Measurements from ENCODE around the gene CDC73.

Gene CDC73

DNA sequence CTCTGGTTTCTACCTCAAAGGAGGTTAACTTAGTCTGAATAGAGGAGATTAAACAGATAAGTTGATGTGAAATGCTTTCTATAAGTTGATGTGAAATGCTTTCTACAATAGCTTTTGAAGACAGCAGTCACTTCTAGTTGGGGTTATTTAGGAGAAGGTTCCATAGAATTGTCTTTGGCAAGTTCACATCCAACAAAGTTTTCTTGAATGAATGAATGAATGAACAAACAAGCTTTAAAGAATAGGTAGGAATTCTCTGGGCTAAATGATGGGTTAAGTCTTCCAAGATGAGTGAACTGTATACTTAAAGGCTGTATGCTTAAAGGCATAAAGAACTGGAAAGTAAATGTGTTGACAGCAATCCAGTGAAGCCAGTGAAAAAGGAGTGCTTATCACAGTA is 1.9 kb downstream of the CDC73 start:
- TF ChIP-seq POLR2A (IDR thresholded peaks at IDR 0.05; ENCODE audit: low read depth, low read length) = no peak
- DNase-seq (ENCODE audit: insufficient read length, low spot score) = no peak
- no peak for FAIRE-seq

GRCh38 chr1:193125369-193125768 is 3.5 kb downstream of the CDC73 start:
- no peak for DNase-seq (ENCODE audit: insufficient read length, low spot score)
- FAIRE-seq = no peak
- TF ChIP-seq POLR2A (IDR thresholded peaks at IDR 0.05; ENCODE audit: low read depth, low read length) = no peak

DNA sequence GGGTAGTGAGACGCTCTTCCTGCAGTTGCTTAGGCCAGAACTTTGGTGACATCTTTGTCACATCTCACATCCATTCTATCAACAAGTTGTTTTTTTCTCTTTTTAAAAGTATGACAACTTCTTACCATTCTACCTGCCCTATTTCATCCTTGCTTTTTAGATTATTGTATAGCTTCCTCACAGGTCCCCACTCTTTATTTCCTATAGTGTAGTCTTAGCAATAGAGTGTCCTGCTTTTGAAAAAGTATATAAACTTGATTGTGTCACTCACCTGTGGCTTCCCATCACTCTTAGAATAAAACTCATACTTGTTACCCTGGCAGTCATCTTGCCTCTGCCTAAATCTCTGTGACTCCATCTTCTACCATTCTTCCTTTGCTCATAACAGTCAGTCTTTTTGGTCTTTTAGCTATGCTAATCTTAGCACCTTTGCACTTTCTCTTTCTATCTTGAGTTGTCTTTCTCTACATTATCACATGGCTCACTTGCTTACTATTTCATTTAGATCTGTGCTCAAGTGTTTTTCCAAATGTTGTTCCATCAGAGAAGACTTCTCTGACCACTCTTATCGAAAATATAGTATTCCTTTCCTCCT is 9.5 kb downstream of the CDC73 start:
- TF ChIP-seq POLR2A (IDR thresholded peaks at IDR 0.05; ENCODE audit: low read depth, low read length) = no peak
- FAIRE-seq (no peak), DNase-seq (ENCODE audit: insufficient read length, low spot score) (no peak)

GRCh38 chr1:193140254-193140653 is 18.4 kb downstream of the CDC73 start:
- DNase-seq (ENCODE audit: insufficient read length, low spot score) (no peak), FAIRE-seq (no peak)
- TF ChIP-seq POLR2A (IDR thresholded peaks at IDR 0.05; ENCODE audit: low read depth, low read length) = no peak

DNA sequence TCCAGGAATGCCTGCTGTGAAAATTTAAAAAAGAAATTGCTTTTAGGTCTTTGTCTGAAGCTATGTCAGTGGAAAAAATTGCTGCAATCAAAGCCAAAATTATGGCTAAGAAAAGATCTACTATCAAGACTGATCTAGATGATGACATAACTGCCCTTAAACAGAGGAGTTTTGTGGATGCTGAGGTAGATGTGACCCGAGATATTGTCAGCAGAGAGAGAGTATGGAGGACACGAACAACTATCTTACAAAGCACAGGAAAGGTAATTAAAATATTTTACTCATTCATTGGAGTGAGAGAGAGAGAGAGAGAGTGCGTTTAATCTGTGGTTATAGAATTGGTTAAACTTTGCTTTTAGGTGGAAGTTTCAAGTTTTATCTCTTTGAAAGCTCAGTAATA is 20.0 kb downstream of the CDC73 start:
- no peak for FAIRE-seq
- DNase-seq (ENCODE audit: insufficient read length, low spot score) = no peak
- TF ChIP-seq POLR2A (IDR thresholded peaks at IDR 0.05; ENCODE audit: low read depth, low read length) = no peak

GRCh38 chr1:193142409-193142808 is 20.6 kb downstream of the CDC73 start:
- FAIRE-seq = no peak
- TF ChIP-seq POLR2A (IDR thresholded peaks at IDR 0.05; ENCODE audit: low read depth, low read length) = no peak
- DNase-seq (ENCODE audit: insufficient read length, low spot score) = no peak

GRCh38 chr1:193143285-193143684 is 21.5 kb downstream of the CDC73 start:
- FAIRE-seq = peak; percentile 20
- no peak for TF ChIP-seq POLR2A (IDR thresholded peaks at IDR 0.05; ENCODE audit: low read depth, low read length)
- no peak for DNase-seq (ENCODE audit: insufficient read length, low spot score)

- no peak for TF ChIP-seq POLR2A (IDR thresholded peaks at IDR 0.05; ENCODE audit: low read depth, low read length)
- DNase-seq (ENCODE audit: insufficient read length, low spot score) (no peak), FAIRE-seq (no peak)
Measured at GRCh38 chr1:193144361-193144938, 22.6 kb downstream of the CDC73 start.

GRCh38 chr1:193144999-193145398 is 23.2 kb downstream of the CDC73 start:
- FAIRE-seq (no peak), DNase-seq (ENCODE audit: insufficient read length, low spot score) (no peak)
- TF ChIP-seq POLR2A (IDR thresholded peaks at IDR 0.05; ENCODE audit: low read depth, low read length) = no peak

DNA sequence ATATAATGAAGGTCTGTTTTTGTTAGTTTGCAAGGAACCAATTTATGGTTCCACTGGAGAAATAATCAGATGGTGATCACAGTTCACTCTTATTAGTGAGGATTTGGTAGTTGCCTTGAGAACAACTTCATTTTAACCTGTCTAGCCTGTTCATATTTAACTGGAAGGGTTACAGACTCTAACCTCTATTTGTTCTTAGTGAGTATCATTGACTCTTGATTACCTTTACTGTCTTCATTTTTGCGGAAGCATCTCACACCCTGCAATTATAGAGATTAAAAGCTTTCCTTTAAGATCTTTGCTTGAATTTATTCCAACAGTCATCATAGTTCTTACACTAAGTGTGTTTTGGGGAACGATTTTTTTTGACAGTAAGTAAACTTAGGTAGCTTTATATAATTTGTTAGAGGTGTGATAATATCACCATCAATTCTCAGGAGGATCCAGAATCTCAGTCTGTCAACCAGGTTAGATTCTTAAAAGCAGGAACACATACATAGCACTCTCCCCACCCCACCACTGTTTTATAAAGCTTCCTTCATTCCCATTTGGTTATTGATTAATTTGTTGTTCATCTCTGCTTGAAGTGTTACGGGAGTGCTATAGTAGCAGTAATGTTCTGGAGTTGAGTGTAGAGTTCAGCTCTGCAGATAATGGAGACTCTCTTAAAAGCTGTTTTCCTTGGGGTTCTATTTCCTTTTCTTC is 34.4 kb downstream of the CDC73 start:
- DNase-seq (ENCODE audit: insufficient read length, low spot score) = no peak
- TF ChIP-seq POLR2A (IDR thresholded peaks at IDR 0.05; ENCODE audit: low read depth, low read length) = no peak
- no peak for FAIRE-seq

GRCh38 chr1:193156822-193157142 is 35.0 kb downstream of the CDC73 start:
- FAIRE-seq (no peak), DNase-seq (ENCODE audit: insufficient read length, low spot score) (no peak)
- TF ChIP-seq POLR2A (IDR thresholded peaks at IDR 0.05; ENCODE audit: low read depth, low read length) = no peak

DNA sequence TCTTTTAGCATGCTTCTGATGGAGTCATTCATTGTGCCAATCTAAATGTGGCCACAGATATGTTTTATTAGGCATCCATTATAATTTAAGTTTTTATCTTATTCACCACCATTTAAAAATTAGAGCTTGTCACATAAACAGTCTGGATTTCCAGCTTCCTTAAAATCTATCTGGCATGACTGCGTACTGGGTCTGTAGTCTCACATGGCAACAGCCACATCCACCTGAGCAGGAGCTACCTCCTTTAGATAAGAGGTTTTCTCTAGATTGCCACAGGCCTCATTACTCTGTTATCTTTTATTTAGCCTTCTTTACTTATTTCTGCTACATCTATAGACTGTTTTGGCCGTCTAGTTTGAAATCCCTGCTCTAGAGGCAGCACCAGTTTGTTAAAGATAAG is 35.5 kb downstream of the CDC73 start:
- TF ChIP-seq POLR2A (IDR thresholded peaks at IDR 0.05; ENCODE audit: low read depth, low read length) = no peak
- no peak for DNase-seq (ENCODE audit: insufficient read length, low spot score)
- FAIRE-seq = no peak

- DNase-seq (ENCODE audit: insufficient read length, low spot score) (no peak), FAIRE-seq (peak; percentile 20)
- TF ChIP-seq POLR2A (IDR thresholded peaks at IDR 0.05; ENCODE audit: low read depth, low read length) = no peak
Measured at GRCh38 chr1:193176113-193176512, 54.3 kb downstream of the CDC73 start.

- DNase-seq (ENCODE audit: insufficient read length, low spot score) = no peak
- TF ChIP-seq POLR2A (IDR thresholded peaks at IDR 0.05; ENCODE audit: low read depth, low read length) = no peak
- FAIRE-seq = no peak
Measured at GRCh38 chr1:193176788-193177187, 55.0 kb downstream of the CDC73 start.

- DNase-seq (ENCODE audit: insufficient read length, low spot score) (no peak), FAIRE-seq (no peak)
- no peak for TF ChIP-seq POLR2A (IDR thresholded peaks at IDR 0.05; ENCODE audit: low read depth, low read length)
Measured at GRCh38 chr1:193179094-193179493, 57.3 kb downstream of the CDC73 start.
